ENCODE data around the gene SUCNR1. TPM values are rescaled to one million over a fixed set of nuclear protein-coding genes. Genes with fewer than 3 reads are reported as not detected.
A peak's percentile ranks its signal among the peaks of the same experiment; 100 is the strongest.
"Not testable (repeated sequence)": the region's sequence is repeated elsewhere in the genome, so short reads cannot be mapped to it uniquely, and the experiment has no call there.

SUCNR1 gene
- total and polyA plus RNA-seq, 3 experiments from 2014 or later, result not detected

- no peaks in the 10 kb centered on the region for H3K27me3 ChIP-seq (ENCODE audit: insufficient read depth, low read length, poor library complexity, severe bottlenecking)
These were observed 8.9 kb upstream of the SUCNR1 start for GRCh38 chr3:151864423-151865101.

GRCh38 chr3:151866711-151867410, 6.6 kb upstream of the SUCNR1 start:
- Mint-ChIP-seq H3K27me3 (peaks cover 0 to 4% of the 10 kb centered on the region in 2 donors), H3K4me1 (peaks cover 3 to 6% (median 5%) of the 10 kb centered on the region in 3 donors), H3K27ac (peak overlapping the region in 1 of 8 donors; percentile 16), H3K36me3 (no peaks in the 10 kb centered on the region), H3K4me3 (no peak overlapping the region), H3K9me3 (no peaks in the 10 kb centered on the region)
- ChIA-PET POLR2A (no interaction called here), CTCF (no interaction called here)
- H3K27ac ChIP-seq (ENCODE audit: low read depth, low read length), result no peak overlapping the region
- no peaks in the 10 kb centered on the region for H3K9me3 ChIP-seq (ENCODE audit: low read length)
- H3K4me3 ChIP-seq (ENCODE audit: low read length), result no peak overlapping the region
- H3K36me3 ChIP-seq (ENCODE audit: insufficient read depth, low read length), result no peaks in the 10 kb centered on the region
- no peaks in the 10 kb centered on the region for H3K27me3 ChIP-seq (ENCODE audit: insufficient read depth, low read length, poor library complexity, severe bottlenecking)
- H3K4me1 ChIP-seq (ENCODE audit: insufficient read depth, low read length), result no peaks in the 10 kb centered on the region
- no peak for DNase-seq

More at GRCh38 chr3:151864423-151865101, 8.9 kb upstream of the SUCNR1 start:
- H3K4me3 Mint-ChIP-seq, result no peak overlapping the region
- ChIA-PET POLR2A (no interaction called here), CTCF (no interaction called here)
- no peaks in the 10 kb centered on the region for H3K4me1 Mint-ChIP-seq
- H3K9me3 ChIP-seq (ENCODE audit: low read length), result no peaks in the 10 kb centered on the region
- H3K27ac Mint-ChIP-seq, result no peak overlapping the region
- no peaks in the 10 kb centered on the region for H3K36me3 ChIP-seq (ENCODE audit: insufficient read depth, low read length)
- H3K36me3 Mint-ChIP-seq, result no peaks in the 10 kb centered on the region
- no peak overlapping the region for H3K4me3 ChIP-seq (ENCODE audit: low read length)
- no peaks in the 10 kb centered on the region for H3K27me3 Mint-ChIP-seq
- no peaks in the 10 kb centered on the region for H3K9me3 Mint-ChIP-seq
- no peak for DNase-seq
- no peak overlapping the region for H3K27ac ChIP-seq (ENCODE audit: low read depth, low read length)
- H3K4me1 ChIP-seq (ENCODE audit: insufficient read depth, low read length), result no peaks in the 10 kb centered on the region

- Histone ChIP-seq H3K4me3 (ENCODE audit: low read length) (no peak overlapping the region), H3K36me3 (ENCODE audit: insufficient read depth, low read length) (no peaks in the 10 kb centered on the region), H3K27me3 (ENCODE audit: insufficient read depth, low read length, poor library complexity, severe bottlenecking) (no peaks in the 10 kb centered on the region), H3K9me3 (ENCODE audit: low read length) (no peaks in the 10 kb centered on the region), H3K4me1 (ENCODE audit: insufficient read depth, low read length) (no peaks in the 10 kb centered on the region), H3K27ac (ENCODE audit: low read depth, low read length) (no peak overlapping the region)
- Mint-ChIP-seq H3K4me1 (peaks cover 5 to 10% (median 5%) of the 10 kb centered on the region in 3 donors), H3K9me3 (no peaks in the 10 kb centered on the region), H3K36me3 (no peaks in the 10 kb centered on the region), H3K27ac (no peak overlapping the region), H3K27me3 (peaks cover 0 to 4% of the 10 kb centered on the region in 2 donors), H3K4me3 (no peak overlapping the region)
- DNase-seq, result no peak
- POLR2A ChIA-PET, result no interaction called here
- CTCF ChIA-PET, result no interaction called here
These were observed 5.8 kb upstream of the SUCNR1 start for GRCh38 chr3:151867666-151868065.

GRCh38 chr3:151869181-151869580, 4.3 kb upstream of the SUCNR1 start:
- no peaks in the 10 kb centered on the region for H3K36me3 Mint-ChIP-seq
- no peak overlapping the region for H3K4me3 Mint-ChIP-seq
- Histone ChIP-seq H3K9me3 (ENCODE audit: low read length) (no peaks in the 10 kb centered on the region), H3K4me1 (ENCODE audit: insufficient read depth, low read length) (no peaks in the 10 kb centered on the region), H3K4me3 (ENCODE audit: low read length) (no peak overlapping the region), H3K27ac (ENCODE audit: low read depth, low read length) (no peak overlapping the region), H3K27me3 (ENCODE audit: insufficient read depth, low read length, poor library complexity, severe bottlenecking) (no peaks in the 10 kb centered on the region), H3K36me3 (ENCODE audit: insufficient read depth, low read length) (no peaks in the 10 kb centered on the region)
- no peak for DNase-seq
- H3K27ac Mint-ChIP-seq, result no peak overlapping the region
- peaks cover 5 to 10% (median 5%) of the 10 kb centered on the region in 3 donors for H3K4me1 Mint-ChIP-seq
- peaks cover 0 to 4% of the 10 kb centered on the region in 2 donors for H3K27me3 Mint-ChIP-seq
- ChIA-PET POLR2A (no interaction called here), CTCF (no interaction called here)
- H3K9me3 Mint-ChIP-seq, result no peaks in the 10 kb centered on the region

GRCh38 chr3:151871639-151872468, 1.6 kb upstream of the SUCNR1 start:
- ChIA-PET CTCF (no interaction called here), POLR2A (no interaction called here)
- no peaks in the 10 kb centered on the region for H3K9me3 Mint-ChIP-seq
- Histone ChIP-seq H3K9me3 (ENCODE audit: low read length) (no peaks in the 10 kb centered on the region), H3K27ac (ENCODE audit: low read depth, low read length) (no peak overlapping the region), H3K4me1 (ENCODE audit: insufficient read depth, low read length) (no peaks in the 10 kb centered on the region), H3K4me3 (ENCODE audit: low read length) (no peak overlapping the region), H3K27me3 (ENCODE audit: insufficient read depth, low read length, poor library complexity, severe bottlenecking) (no peaks in the 10 kb centered on the region), H3K36me3 (ENCODE audit: insufficient read depth, low read length) (no peaks in the 10 kb centered on the region)
- H3K27me3 Mint-ChIP-seq, result peaks cover 2 to 6% of the 10 kb centered on the region in 2 donors
- H3K4me3 Mint-ChIP-seq, result no peak overlapping the region
- peak overlapping the region in 2 of 8 donors; percentile 6 to 48 for H3K27ac Mint-ChIP-seq
- no peak for DNase-seq
- no peaks in the 10 kb centered on the region for H3K36me3 Mint-ChIP-seq
- peaks cover 9 to 15% (median 10%) of the 10 kb centered on the region in 3 donors for H3K4me1 Mint-ChIP-seq

- H3K4me3 Mint-ChIP-seq; H3K27me3 Mint-ChIP-seq; H3K4me3 ChIP-seq (ENCODE audit: low read length); DNase-seq; H3K36me3 Mint-ChIP-seq; H3K9me3 Mint-ChIP-seq; CTCF ChIA-PET; H3K27me3 ChIP-seq (ENCODE audit: insufficient read depth, low read length, poor library complexity, severe bottlenecking); H3K4me1 ChIP-seq (ENCODE audit: insufficient read depth, low read length); H3K27ac ChIP-seq (ENCODE audit: low read depth, low read length); H3K27ac Mint-ChIP-seq; POLR2A ChIA-PET; H3K9me3 ChIP-seq (ENCODE audit: low read length); H3K36me3 ChIP-seq (ENCODE audit: insufficient read depth, low read length): not testable (repeated sequence)
- peaks cover 9 to 15% (median 10%) of the 10 kb centered on the region in 3 donors for H3K4me1 Mint-ChIP-seq
These were observed 636 bp downstream of the SUCNR1 start for GRCh38 chr3:151874079-151874478.

- Mint-ChIP-seq H3K27me3 (peaks cover 2 to 11% of the 10 kb centered on the region in 2 donors), H3K9me3 (no peaks in the 10 kb centered on the region), H3K36me3 (no peaks in the 10 kb centered on the region), H3K4me3 (no peak overlapping the region), H3K27ac (no peak overlapping the region), H3K4me1 (peaks cover 14 to 19% (median 16%) of the 10 kb centered on the region in 3 donors)
- Histone ChIP-seq H3K4me3 (ENCODE audit: low read length) (no peak overlapping the region), H3K27ac (ENCODE audit: low read depth, low read length) (no peak overlapping the region), H3K36me3 (ENCODE audit: insufficient read depth, low read length) (no peaks in the 10 kb centered on the region), H3K4me1 (ENCODE audit: insufficient read depth, low read length) (no peaks in the 10 kb centered on the region), H3K9me3 (ENCODE audit: low read length) (no peaks in the 10 kb centered on the region), H3K27me3 (ENCODE audit: insufficient read depth, low read length, poor library complexity, severe bottlenecking) (no peaks in the 10 kb centered on the region)
- ChIA-PET POLR2A (no interaction called here), CTCF (no interaction called here)
- no peak for DNase-seq
These were observed 2.3 kb downstream of the SUCNR1 start for GRCh38 chr3:151875759-151876158.

- Mint-ChIP-seq H3K4me1 (peaks cover 9 to 11% (median 9%) of the 10 kb centered on the region in 3 donors), H3K27ac (no peak overlapping the region), H3K9me3 (no peaks in the 10 kb centered on the region), H3K36me3 (no peaks in the 10 kb centered on the region), H3K4me3 (no peak overlapping the region), H3K27me3 (peaks cover 5 to 12% of the 10 kb centered on the region in 2 donors)
- Histone ChIP-seq H3K4me1 (ENCODE audit: insufficient read depth, low read length) (no peaks in the 10 kb centered on the region), H3K27me3 (ENCODE audit: insufficient read depth, low read length, poor library complexity, severe bottlenecking) (no peaks in the 10 kb centered on the region), H3K9me3 (ENCODE audit: low read length) (no peaks in the 10 kb centered on the region), H3K36me3 (ENCODE audit: insufficient read depth, low read length) (no peaks in the 10 kb centered on the region), H3K4me3 (ENCODE audit: low read length) (no peak overlapping the region), H3K27ac (ENCODE audit: low read depth, low read length) (no peak overlapping the region)
- ChIA-PET CTCF (no interaction called here), POLR2A (no interaction called here)
- DNase-seq, result no peak
These were observed 3.8 kb downstream of the SUCNR1 start for GRCh38 chr3:151877269-151877668.
